Measurements from ENCODE around the gene MAP2K3.

MAP2K3 gene

DNA sequence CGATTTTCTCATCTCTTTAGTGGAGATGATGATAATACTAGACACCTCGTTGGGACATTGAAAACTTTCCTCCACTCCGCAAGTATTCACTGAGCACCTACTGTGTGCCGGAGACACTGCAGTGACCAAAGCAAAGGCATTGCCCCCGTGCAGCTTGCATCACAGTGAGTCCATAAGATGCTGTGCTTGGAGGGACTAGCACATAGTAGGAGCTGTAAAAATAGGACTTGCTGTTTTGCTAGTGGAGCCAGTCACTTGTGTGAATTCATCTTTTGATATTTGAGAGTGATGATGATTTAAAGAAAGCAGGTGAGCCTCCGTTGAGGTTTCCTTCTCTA is 5.3 kb upstream of the MAP2K3 start:
- intact Hi-C loops (cut with DNase I) = loop anchor here (5.0 kb wide), 1 partner anchor 173 kb away; no protein-coding TSS in a partner anchor
- no peak for DNase-seq

DNA sequence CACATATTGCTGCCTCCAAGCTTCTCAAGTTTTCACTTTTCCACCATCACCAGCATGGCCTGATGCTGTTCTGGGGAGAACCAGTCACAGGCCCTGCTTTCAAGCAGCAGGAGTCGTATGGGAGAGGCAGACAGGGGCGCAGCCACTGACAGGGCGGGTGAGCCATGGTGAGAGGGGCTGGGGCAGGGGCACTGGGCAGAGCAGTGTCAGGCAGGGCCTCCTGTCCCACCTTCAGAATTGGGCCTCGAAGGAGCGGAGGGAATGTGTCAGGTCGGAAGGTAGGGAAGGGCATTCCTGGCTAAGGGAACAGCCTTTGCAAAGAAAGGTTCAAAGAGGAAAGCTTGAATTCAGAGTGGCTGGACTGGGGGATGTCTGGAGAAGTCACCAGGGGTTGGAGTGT is 4.9 kb upstream of the MAP2K3 start:
- peak in 1 of 10 donors; percentile 62 for DNase-seq
- intact Hi-C loops (cut with DNase I) = loop anchor here (5.0 kb wide), 1 partner anchor 173 kb away; no protein-coding TSS in a partner anchor

DNA sequence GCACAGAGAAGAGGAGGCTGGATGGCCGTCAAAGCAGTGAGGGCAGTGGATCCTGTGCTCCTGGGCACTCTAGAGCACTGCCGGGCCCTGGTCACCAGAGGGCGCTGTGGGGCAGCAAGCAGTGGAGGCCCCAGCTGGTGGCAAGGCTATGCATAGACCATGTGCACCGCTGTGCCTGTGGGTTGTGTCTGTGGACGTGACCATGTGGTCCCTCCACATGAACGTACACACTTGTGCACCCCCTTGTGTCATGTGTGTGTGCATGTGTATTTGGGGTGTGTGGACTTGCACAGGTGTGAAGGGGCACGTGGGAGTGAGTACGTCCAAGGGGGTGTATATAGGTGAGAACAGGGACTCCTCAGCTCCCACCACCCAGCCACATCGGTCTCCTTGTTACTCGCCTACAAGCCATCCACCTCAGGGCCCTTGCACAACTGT is 4.4 kb upstream of the MAP2K3 start:
- DNase-seq = peak; percentile 71 to 98 (median 89)
- intact Hi-C loops (cut with DNase I) = loop anchor here (2.0 to 10.0 kb wide), 3 partner anchors 155 to 238 kb away; partner anchors contain the start of genes DHRS7B and USP22

DNA sequence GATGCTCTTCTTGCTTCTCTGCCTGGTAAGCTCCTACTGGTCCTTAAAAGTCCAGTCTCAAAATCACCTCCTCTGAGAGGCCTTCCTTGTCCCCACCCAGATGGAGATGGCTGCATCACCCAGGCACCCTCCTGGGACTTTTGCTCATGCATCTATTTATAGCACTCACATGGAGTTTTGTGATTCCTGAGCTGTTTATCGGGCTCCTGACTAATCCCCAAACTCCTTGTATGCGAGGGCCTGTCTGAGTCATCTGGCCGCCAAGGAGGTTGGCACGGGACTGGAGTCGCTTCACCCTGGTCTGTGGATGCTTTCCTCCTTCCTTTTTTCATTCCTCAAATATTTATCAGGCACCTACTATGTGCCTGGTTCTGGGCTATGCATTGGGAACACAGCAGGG is 2.3 kb upstream of the MAP2K3 start:
- DNase-seq = no peak
- intact Hi-C loops (cut with DNase I) = loop anchor here (5.0 to 10.0 kb wide), 2 partner anchors 157 to 240 kb away; partner anchors contain the start of genes DHRS7B and USP22

DNA sequence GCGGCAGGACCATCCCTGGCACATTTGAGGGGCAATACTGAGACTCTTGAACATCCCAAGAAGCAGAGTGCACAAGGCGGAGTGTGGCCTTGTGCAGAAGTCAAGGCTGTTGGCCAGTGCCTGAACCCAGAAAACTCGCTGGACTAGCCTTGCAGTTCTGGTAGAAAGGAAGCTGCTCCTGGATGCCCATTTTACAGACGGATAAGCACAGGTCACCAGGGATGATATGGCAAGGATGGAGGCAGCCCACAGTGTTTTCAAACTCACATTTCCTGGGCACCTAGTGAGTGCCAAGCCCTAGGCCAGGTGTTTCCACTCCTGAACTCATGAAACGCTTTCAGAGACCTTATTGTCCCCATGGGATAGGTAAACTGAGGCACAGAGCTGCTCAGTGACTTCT is 1.7 kb upstream of the MAP2K3 start:
- no peak for DNase-seq
- intact Hi-C loops (cut with DNase I) = loop anchor here (5.0 to 10.0 kb wide), 2 partner anchors 158 to 241 kb away; partner anchors contain the start of genes DHRS7B and USP22

DNA sequence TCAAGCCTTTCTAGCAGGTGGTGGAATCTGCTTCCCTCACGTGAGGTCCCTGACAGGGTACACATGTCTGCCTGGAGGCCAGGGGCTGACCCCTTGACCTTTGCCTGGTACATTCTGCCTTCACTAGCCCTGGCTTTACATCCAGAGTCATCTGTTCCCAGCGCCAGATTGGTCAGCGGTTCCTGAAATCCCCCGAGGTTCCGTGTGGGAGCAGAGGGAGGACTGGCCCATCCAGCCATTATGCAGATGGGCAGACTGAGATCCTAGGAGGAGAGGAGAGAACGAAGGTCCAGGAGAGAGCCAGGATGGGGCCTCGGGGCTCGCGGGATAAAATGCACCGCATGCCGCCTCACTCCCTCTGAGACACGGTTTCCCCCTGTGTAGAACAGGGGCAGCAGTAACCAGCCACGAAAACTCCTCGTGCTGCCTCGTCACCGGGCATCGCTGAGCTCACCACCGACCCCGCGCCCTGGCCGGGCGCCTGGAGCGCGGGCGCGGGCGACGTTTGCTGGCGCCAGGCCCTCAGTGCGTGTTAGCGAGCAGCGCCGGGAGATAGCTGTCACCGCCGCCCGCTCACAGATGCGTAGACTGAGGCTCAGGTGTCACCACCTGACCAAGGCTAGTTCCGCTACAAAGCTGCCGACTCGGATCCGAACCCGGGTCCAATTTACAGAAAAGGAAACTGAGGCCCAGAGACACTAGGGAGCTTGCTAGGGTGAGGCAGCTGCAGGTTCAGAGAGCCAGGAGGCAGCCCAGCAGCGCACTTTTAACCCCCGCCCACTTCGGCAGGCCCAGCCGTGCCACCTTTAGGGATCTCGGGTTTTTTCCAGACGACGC is 811 bp upstream of the MAP2K3 start:
- DNase-seq = peak in 1 of 10 donors; percentile 88
- intact Hi-C loops (cut with DNase I) = loop anchor here (5.0 to 10.0 kb wide), 2 partner anchors 159 to 241 kb away; partner anchors contain the start of genes DHRS7B and USP22

DNA sequence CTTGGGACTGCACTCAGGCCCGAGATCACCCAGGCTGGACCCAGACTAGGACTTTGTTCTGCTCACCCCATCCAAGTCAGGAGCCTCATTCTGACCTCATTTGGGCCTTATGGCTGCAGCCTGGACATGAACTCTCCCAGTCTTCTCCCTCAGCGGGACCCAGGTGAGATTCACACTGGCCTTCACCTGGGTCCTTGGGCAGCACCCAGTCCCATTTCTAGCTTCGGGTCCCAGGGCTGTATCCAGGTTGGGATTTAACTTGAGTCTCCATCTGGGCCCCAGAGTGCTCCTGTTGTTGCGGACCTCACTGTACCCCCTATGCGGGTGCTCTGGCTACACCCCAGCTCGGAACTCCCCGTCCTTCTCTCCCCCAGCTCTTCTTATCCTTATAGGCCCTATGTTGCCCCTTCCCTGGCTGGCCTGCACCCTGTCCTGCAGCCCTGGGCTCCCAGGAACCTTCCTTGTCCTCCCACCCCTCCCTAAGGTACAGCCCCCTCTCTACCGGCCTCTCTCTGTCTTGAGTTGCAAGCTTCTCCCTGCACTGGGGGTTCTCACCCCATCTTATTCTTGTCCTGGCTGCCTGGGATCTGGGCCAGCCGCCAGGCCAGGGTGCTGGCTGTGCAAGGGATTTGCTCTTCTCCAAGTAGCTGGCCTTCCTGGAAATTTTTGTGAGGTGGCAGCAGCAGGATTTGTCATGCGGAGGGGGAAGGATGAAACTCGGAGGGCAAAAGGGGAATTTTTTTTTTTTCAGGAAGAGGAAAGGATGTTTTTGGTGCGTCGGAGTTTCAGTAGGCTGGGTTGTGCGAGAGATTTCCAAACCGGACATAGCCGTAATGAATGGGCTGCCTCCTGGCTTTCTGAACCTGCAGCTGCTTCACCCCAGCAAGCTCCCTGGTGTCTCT is 904 bp downstream of the MAP2K3 start:
- intact Hi-C loops (cut with DNase I) = loop anchor here (10.0 kb wide), 1 partner anchor 161 kb away; the partner anchor contains the start of gene DHRS7B
- DNase-seq = peak in 2 of 10 donors; percentile 86 to 88

DNA sequence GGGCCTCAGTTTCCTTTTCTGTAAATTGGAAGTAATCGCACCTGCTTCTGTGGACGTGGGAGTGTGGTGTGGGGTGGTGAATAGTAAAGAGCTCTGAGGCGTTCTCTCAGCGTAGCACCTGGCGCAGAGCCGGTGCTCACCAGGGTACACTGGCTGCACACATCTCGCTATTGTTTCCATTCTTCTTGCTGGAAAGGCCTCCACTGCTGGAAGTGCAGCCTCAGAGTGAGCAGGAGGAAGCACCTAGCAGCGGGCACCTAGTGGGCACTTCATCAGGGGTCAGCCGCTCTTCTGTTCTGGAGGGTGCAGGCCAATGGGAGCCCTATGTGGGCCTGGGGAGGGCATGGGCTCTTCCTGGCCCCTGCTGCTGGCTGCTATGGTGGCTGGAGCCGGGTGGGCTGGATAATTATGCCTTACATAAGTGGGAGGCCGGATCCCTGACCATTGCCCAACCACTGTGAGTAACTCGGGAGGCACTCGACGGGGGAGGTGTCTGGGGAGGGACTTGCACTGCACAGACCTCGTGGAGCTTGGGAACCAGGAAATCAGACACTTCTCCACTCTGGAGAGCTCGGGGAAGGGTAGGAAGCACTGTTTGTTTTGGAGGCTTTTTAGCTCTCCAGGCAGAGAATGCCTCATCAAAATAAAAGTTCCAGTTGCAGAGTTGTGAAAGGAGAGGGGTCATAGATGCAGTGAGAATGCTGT is 1.7 kb downstream of the MAP2K3 start:
- DNase-seq = peak in 3 of 10 donors; percentile 59 to 92 (median 90)
- intact Hi-C loops (cut with DNase I) = loop anchor here (10.0 kb wide), 1 partner anchor 161 kb away; the partner anchor contains the start of gene DHRS7B

DNA sequence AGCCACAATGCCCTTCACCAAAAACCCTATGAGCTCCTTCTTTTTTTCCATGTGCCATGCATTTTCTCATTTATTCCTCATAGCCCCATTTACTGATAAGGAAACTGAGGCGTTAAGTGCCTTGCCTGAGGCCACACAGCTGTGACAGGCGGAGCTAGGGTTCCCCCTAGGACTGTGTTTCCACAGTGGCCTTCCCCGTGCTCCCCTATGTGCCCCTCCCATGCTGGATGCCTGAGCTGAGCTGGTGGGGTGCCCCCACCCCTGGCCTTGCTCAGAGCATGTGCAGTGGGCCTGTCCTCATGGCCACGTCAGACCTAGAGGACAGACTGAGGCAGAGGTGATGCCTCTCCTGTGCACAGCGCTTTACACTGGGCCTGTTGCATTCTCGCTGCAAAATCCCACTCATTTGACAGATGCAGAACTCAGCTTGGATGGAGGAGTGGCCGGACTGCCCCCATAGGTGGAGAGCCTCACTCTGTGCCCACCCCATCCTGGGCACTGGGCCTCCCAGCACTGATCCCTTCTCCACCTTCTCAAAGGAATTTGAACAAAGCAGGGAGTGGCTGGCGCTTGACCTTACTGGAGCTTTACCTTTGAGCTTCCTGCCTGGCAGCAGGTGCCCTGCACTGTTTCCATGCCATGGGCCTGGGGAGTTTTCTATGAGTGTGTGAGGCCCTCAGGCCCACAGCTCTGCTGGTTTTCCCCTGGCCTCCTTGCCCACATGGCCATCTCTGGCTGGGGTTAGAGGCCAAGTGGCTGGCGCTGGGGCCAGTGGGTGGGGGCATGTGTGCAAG is 2.6 kb downstream of the MAP2K3 start:
- no peak for DNase-seq
- intact Hi-C loops (cut with DNase I) = loop anchor here (10.0 kb wide), 1 partner anchor 162 kb away; the partner anchor contains the start of gene DHRS7B

DNA sequence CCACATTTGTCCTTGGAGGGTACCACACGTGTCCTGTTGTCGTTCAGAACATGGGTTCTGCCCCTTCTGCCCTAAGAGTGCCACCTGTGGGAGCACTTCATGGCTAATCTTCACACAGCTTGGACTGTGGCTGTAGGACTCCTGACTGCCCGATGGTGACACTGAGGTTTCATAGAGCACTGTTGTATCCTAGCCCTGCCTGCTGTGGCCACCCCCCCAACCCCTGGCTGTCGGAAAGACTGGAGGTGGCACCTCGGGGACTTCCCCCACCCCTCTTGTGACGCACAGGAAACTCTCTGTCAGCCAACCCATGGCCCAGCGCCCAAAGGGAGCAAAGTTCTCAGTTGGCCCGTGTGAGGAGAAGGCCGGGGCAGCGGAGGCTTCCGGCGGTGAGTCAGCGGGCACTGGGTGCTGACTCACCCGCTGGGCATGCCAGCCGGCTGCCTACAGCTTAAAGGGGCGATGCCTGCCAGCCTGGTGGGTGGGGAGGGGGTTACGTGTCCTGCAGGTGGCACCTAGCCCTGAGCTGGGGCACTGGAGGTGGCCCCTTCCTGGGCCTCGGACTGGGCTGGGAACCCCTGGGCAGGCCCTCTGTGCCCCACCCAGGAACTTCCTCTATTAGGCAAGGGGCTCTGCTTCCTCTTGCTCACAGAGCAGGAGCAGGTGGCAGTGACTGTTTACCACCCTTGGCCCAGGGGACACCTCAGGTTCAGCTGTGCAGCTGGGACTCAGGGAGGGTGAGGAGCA is 3.4 kb downstream of the MAP2K3 start:
- intact Hi-C loops (cut with DNase I) = loop anchor here (10.0 kb wide), 1 partner anchor 163 kb away; the partner anchor contains the start of gene DHRS7B
- DNase-seq = peak in 9 of 10 donors; percentile 64 to 97 (median 77)

DNA sequence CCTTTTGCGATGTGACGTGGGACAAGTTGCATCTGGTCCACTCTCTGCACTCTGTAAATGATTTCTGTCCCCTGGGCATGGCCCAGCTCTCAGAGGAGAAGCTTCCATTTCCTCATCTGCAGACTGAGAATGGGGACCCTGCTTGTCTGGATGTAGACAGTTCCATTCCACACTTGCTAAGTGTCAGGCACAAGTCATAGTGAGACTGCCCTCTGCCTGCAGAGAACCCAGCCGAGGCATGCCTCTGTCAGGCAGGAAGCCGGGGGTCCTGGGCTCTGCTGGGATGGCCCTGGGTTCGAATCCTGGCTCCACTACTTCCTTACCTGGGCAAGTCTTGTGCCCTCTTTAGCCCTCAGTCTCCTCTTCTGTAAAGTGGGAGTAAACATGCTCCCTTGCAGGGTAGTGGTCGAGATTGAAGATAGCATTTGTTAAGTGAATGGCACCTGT is 4.1 kb downstream of the MAP2K3 start:
- no peak for DNase-seq
- intact Hi-C loops (cut with DNase I) = loop anchor here (10.0 kb wide), 1 partner anchor 164 kb away; the partner anchor contains the start of gene DHRS7B

DNA sequence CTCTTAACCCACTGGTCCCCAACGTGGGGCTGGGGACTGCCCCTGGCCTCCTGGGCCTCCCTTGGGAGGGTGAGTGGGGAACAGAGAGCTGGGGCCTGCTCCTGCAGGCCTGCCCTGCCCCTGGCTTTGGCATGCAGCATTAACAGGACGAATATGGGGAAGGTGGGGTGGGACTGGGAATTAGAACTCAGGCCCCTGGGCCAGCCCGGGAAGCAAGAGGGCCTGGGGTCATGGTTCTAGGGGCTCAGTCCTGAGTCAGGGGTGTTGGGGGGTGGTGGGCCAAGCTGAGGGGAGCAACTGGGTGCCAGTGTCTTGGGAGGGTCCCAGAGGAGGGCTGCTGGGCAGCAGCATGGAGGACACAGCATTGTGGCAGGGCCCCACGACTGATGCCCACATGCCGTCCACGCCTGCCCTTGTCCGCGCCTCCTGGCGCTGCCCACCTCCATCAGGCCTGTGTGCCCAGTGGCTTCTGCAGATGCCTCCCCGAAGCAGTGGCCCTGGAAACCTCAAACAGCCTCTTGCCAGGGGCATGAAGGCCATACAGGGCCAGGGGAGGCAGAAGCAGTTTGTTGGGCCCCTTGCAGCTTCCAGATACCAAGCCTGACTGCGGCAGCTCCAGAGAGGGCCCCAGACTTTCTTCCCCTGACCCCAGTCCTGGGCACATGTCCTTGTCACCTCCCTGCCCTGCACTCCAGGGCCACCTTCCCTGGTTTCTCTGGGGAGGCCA is 4.8 kb downstream of the MAP2K3 start:
- no peak for DNase-seq
- intact Hi-C loops (cut with DNase I) = loop anchor here (10.0 kb wide), 1 partner anchor 165 kb away; the partner anchor contains the start of gene DHRS7B

DNA sequence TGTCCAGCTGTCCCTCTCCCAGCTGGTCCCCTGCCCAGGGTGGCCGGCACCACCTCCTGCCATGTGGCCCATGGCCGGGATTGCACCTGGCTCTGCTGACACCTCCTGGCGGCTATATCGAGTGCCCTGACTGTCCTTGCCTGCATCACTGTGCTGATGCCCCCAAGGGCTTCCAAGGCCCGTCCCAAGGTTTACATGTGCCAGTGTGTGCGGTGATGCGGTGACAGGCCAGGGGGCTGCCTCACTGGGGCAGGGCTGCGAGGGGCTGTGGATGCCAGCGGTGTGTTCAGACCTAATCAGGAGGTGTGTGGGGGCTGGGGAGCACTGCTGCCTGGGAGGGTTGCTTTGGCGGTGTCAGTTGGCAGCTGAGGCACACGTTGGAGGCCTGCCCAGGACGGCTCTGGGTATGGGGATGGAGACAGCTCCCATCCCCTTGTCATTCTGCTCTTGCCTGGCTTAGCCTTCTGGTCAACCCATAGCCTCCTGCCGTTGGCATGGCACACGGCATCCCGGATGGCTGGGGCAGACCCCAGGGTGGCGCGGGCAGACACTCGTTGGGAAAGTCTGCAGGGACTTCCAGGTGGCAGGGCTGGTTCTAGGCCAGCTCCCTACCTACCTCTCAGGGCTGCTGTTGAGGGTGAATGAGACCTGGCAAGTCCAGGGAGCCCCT is 5.5 kb downstream of the MAP2K3 start:
- DNase-seq = peak in 4 of 10 donors; percentile 41 to 90 (median 69)
- intact Hi-C loops (cut with DNase I) = loop anchor here (10.0 kb wide), 1 partner anchor 165 kb away; the partner anchor contains the start of gene DHRS7B

DNA sequence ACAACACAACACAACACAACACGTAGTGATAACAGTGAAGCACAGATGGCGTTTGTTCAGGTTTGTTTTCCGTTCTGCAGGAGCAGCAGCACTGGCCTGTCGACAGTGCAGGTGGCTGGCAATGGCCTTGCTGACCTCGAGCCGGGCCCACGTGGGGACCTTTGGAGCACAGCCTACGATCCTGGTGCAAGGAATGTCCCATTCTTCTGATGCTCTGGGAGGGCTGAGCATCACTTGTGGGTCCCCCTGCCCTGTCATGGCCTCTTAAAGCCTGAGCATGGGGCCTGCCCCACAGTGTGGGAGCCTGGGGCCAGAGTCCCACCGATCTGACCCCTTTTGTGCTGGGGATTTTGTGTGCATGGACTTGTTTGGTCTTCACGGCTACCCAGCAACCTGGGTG is 6.8 kb downstream of the MAP2K3 start:
- intact Hi-C loops (cut with DNase I) = no loop called here
- DNase-seq = peak in 1 of 10 donors; percentile 85

DNA sequence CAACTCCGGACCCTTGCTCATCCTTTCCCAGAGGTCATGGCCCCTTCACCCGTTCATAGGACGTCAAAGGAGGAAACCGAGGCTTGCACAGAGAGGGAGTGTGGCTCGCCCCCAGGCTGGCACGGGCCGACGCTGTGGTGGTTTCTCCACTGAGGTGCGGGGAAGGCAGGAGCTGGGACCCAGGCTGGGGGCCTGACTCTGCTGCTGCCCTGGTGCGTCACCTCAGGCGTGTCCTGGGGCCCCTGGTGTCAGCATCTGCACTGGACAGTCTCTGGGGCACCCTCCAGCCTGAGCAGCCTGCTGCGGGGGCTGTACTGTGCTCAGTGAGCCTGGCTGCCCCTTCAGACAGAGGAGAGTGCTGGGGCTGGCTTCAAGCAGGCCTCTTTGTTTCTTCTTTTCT is 7.4 kb downstream of the MAP2K3 start:
- intact Hi-C loops (cut with DNase I) = no loop called here
- DNase-seq = peak in 1 of 10 donors; percentile 83

Measured in posterior cingulate gyrus (tissue), 11 donors.